GM12801 (cell line): ENCODE results near the gene BMPR1A.

Experiments used
- CTCF ChIP-seq: IDR thresholded peaks from one replicate; pipeline ENCODE4 v1.5.1; 2011; ENCODE audit warnings: control low read depth; ENCODE audit not compliant: insufficient read length; ENCODE audit errors: extremely low read depth

BMPR1A gene

GRCh38 chr10:86799188-86799845 is 42.9 kb downstream of the BMPR1A start:
- no peak for TF ChIP-seq CTCF

GRCh38 chr10:86801995-86802394 is 45.6 kb downstream of the BMPR1A start:
- TF ChIP-seq CTCF, result no peak

GRCh38 chr10:86802473-86803108 is 46.2 kb downstream of the BMPR1A start:
- no peak for TF ChIP-seq CTCF

GRCh38 chr10:86803156-86803555 is 46.7 kb downstream of the BMPR1A start:
- no peak for TF ChIP-seq CTCF

GRCh38 chr10:86804805-86805204 is 48.4 kb downstream of the BMPR1A start:
- no peak for TF ChIP-seq CTCF

- no peak for TF ChIP-seq CTCF
These were observed 56.7 kb downstream of the BMPR1A start for GRCh38 chr10:86813101-86813500.

GRCh38 chr10:86813982-86814381 is 57.6 kb downstream of the BMPR1A start:
- no peak for TF ChIP-seq CTCF
